Neuronal stem cell (in vitro differentiated cells): ENCODE measurements around the gene NOX5.

Experiments
- DNase-seq: peaks from one replicate; pipeline ENCODE4 v3.0.0-alpha.2; 2013; ENCODE audit warnings: low spot score
- H2AFZ ChIP-seq: one replicate; pipeline ENCODE4 v1.6.1; 2013; ENCODE audit warnings: mild to moderate bottlenecking, low read length, inconsistent platforms
- H2AK5ac ChIP-seq: 2 replicates; pipeline ENCODE4 v1.6.1; 2013; ENCODE audit warnings: low read depth, mild to moderate bottlenecking, inconsistent platforms, low read length, moderate library complexity, mixed read lengths
- H2BK120ac ChIP-seq: 2 replicates; pipeline ENCODE4 v1.6.1; 2013; ENCODE audit warnings: low read depth, mild to moderate bottlenecking, inconsistent platforms, low read length, moderate library complexity, mixed read lengths
- H2BK12ac ChIP-seq: one replicate; pipeline ENCODE4 v1.6.1; 2013; ENCODE audit warnings: low read length, inconsistent platforms
- H2BK15ac ChIP-seq: 2 replicates; pipeline ENCODE4 v1.6.1; 2013; ENCODE audit warnings: mild to moderate bottlenecking, low read length, inconsistent platforms, mixed read lengths
- H2BK5ac ChIP-seq: one replicate; pipeline ENCODE4 v1.6.1; 2013; ENCODE audit warnings: inconsistent platforms, mild to moderate bottlenecking, low read length, moderate library complexity
- H3K14ac ChIP-seq: one replicate; pipeline ENCODE4 v1.6.1; 2013; ENCODE audit warnings: low read length, inconsistent platforms
- H3K18ac ChIP-seq: 2 replicates; pipeline ENCODE4 v1.6.1; 2013; ENCODE audit warnings: low read length, inconsistent platforms
- H3K23ac ChIP-seq: 2 replicates; pipeline ENCODE4 v1.6.1; 2013; ENCODE audit warnings: low read depth, mild to moderate bottlenecking, mixed read lengths, low read length, inconsistent platforms; ENCODE audit not compliant: poor library complexity
- H3K27ac ChIP-seq: replicated peaks from 3 replicates; pipeline ENCODE4 v1.5.1; 2013; ENCODE audit warnings: low read length, inconsistent platforms
- H3K27me3 ChIP-seq, 3 experiments: 2 replicates each; pipeline ENCODE4 v1.6.1; 2013; ENCODE audit warnings: low read length in 3 of 3, mild to moderate bottlenecking in 2 of 3, inconsistent platforms in 1 of 3, low read depth in 1 of 3, mixed read lengths in 1 of 3, moderate library complexity in 1 of 3; ENCODE audit not compliant: control insufficient read depth in 3 of 3, insufficient read depth in 3 of 3
- H3K36me3 ChIP-seq, 2 donors: replicated peaks in 1 of 2; 2 replicates each; pipeline ENCODE4 v1.6.1; 2013; ENCODE audit warnings: low read length in 2 of 2; ENCODE audit not compliant: control insufficient read depth in 2 of 2, insufficient read depth in 2 of 2
- H3K4ac ChIP-seq: 2 replicates; pipeline ENCODE4 v1.6.1; 2013; ENCODE audit warnings: inconsistent platforms, mild to moderate bottlenecking, low read length, moderate library complexity
- H3K4me1 ChIP-seq, 2 donors: 1 replicate in 1 of 2; 2 replicates in 1 of 2; pipeline ENCODE4 v1.6.1; 2013; ENCODE audit warnings: low read length in 2 of 2, low read depth in 1 of 2; ENCODE audit not compliant: control insufficient read depth in 2 of 2, insufficient read depth in 1 of 2
- H3K4me2 ChIP-seq: one replicate; pipeline ENCODE4 v1.6.1; 2013; ENCODE audit warnings: mild to moderate bottlenecking, low read length, inconsistent platforms; ENCODE audit not compliant: insufficient read depth, poor library complexity, severe bottlenecking
- H3K4me3 ChIP-seq, 2 donors: 2 replicates each; pipeline ENCODE4 v1.5.1; 2013; ENCODE audit warnings: low read length in 2 of 2, mild to moderate bottlenecking in 2 of 2, inconsistent platforms in 1 of 2, moderate library complexity in 1 of 2
- H3K79me1 ChIP-seq: one replicate; pipeline ENCODE4 v1.6.1; 2013; ENCODE audit warnings: low read depth, mild to moderate bottlenecking, inconsistent platforms, low read length, moderate library complexity
- H3K9ac ChIP-seq: one replicate; pipeline ENCODE4 v1.6.1; 2013; ENCODE audit warnings: mild to moderate bottlenecking, low read depth, low read length, inconsistent platforms; ENCODE audit not compliant: poor library complexity
- H3K9me3 ChIP-seq, 2 donors: replicated peaks in 1 of 2; 2 replicates each; pipeline versions ENCODE3 to v1.6.1; 2013; ENCODE audit warnings: low read length in 2 of 2, mild to moderate bottlenecking in 2 of 2, inconsistent platforms in 1 of 2, low read depth in 1 of 2, mixed read lengths in 1 of 2, moderate library complexity in 1 of 2; ENCODE audit not compliant: control insufficient read depth in 2 of 2, insufficient read depth in 1 of 2
- H4K8ac ChIP-seq: one replicate; pipeline ENCODE4 v1.6.1; 2013; ENCODE audit warnings: low read depth, mild to moderate bottlenecking, inconsistent platforms, low read length, moderate library complexity
- H4K91ac ChIP-seq: one replicate; pipeline ENCODE4 v1.6.1; 2013; ENCODE audit warnings: low read length, low read depth, mild to moderate bottlenecking, inconsistent platforms; ENCODE audit not compliant: poor library complexity
- WGBS, 2 donors: extraction: QIAGEN DNeasy Blood & Tissue Kit; methylation state at CpG; one replicate each; pipeline ENCODE4 v1.1.7; 2013; ENCODE audit warnings: missing lambda C conversion rate in 2 of 2, mixed read lengths in 1 of 2; ENCODE audit not compliant: insufficient read length in 2 of 2, insufficient replicate concordance in 1 of 2; ENCODE audit errors: extremely low coverage in 2 of 2; 5-methylcytosine and 5-hydroxymethylcytosine counted together

The NOX5 gene

GRCh38 chr15:68999091-68999490, 15.4 kb upstream of the NOX5 start:
- Histone ChIP-seq H2AK5ac (no peak overlapping the region), H2AFZ (no peak overlapping the region), H4K91ac (no peak overlapping the region), H2BK12ac (no peak overlapping the region), H3K4me3 (no peak overlapping the region), H3K4ac (no peak overlapping the region), H3K18ac (no peak overlapping the region), H2BK120ac (no peak overlapping the region), H3K4me1 (peaks cover 2 to 3% of the 10 kb centered on the region in 2 donors), H3K14ac (no peak overlapping the region), H3K27me3 (peaks cover 0 to 2% (median 0%) of the 10 kb centered on the region in 3 experiments), H3K27ac (no peak overlapping the region), H2BK5ac (no peak overlapping the region), H2BK15ac (no peak overlapping the region), H3K9me3 (no peaks in the 10 kb centered on the region), H3K79me1 (no peaks in the 10 kb centered on the region), H4K8ac (no peak overlapping the region), H3K9ac (no peak overlapping the region), H3K23ac (no peak overlapping the region), H3K4me2 (no peak overlapping the region), H3K36me3 (no peaks in the 10 kb centered on the region)
- DNase-seq: no peak
- no CpG with 5 or more reads among the region's 6 CpGs for WGBS, 2 donors

- no peak overlapping the region for H2BK12ac ChIP-seq
- H2AFZ ChIP-seq: no peak overlapping the region
- no peak overlapping the region for H3K18ac ChIP-seq
- peaks cover 0 to 2% (median 0%) of the 10 kb centered on the region in 3 experiments for H3K27me3 ChIP-seq
- no peak overlapping the region for H2BK120ac ChIP-seq
- H2AK5ac ChIP-seq: no peak overlapping the region
- peaks cover 2 to 3% of the 10 kb centered on the region in 2 donors for H3K4me1 ChIP-seq
- no peak overlapping the region for H3K4ac ChIP-seq
- H3K79me1 ChIP-seq: no peaks in the 10 kb centered on the region
- H3K27ac ChIP-seq: no peak overlapping the region
- no peaks in the 10 kb centered on the region for H3K36me3 ChIP-seq
- H3K14ac ChIP-seq: no peak overlapping the region
- H3K9me3 ChIP-seq: no peaks in the 10 kb centered on the region
- no peak overlapping the region for H3K4me3 ChIP-seq
- no peak overlapping the region for H2BK15ac ChIP-seq
- no peak overlapping the region for H3K23ac ChIP-seq
- DNase-seq: no peak
- no peak overlapping the region for H4K8ac ChIP-seq
- no peak overlapping the region for H2BK5ac ChIP-seq
- WGBS, 2 donors: no CpG with 5 or more reads among the region's 5 CpGs
- no peak overlapping the region for H3K4me2 ChIP-seq
- no peak overlapping the region for H3K9ac ChIP-seq
- H4K91ac ChIP-seq: no peak overlapping the region
Observed at GRCh38 chr15:69000091-69000490, 14.4 kb upstream of the NOX5 start.

- peaks cover 2 to 3% of the 10 kb centered on the region in 2 donors for H3K4me1 ChIP-seq
- no peak overlapping the region for H3K14ac ChIP-seq
- H4K91ac ChIP-seq: no peak overlapping the region
- no peak overlapping the region for H3K9ac ChIP-seq
- H3K36me3 ChIP-seq: no peaks in the 10 kb centered on the region
- no peak overlapping the region for H2BK15ac ChIP-seq
- H2BK120ac ChIP-seq: no peak overlapping the region
- H2BK12ac ChIP-seq: no peak overlapping the region
- H3K27ac ChIP-seq: no peak overlapping the region
- H3K23ac ChIP-seq: no peak overlapping the region
- no peak overlapping the region for H2BK5ac ChIP-seq
- no peaks in the 10 kb centered on the region for H3K9me3 ChIP-seq
- no peak for DNase-seq
- no peak overlapping the region for H3K18ac ChIP-seq
- H4K8ac ChIP-seq: no peak overlapping the region
- H3K27me3 ChIP-seq: peaks cover 0 to 2% (median 0%) of the 10 kb centered on the region in 3 experiments
- no peak overlapping the region for H2AFZ ChIP-seq
- no peaks in the 10 kb centered on the region for H3K79me1 ChIP-seq
- no peak overlapping the region for H3K4me2 ChIP-seq
- WGBS, 2 donors: no CpG with 5 or more reads among the region's 4 CpGs
- no peak overlapping the region for H3K4me3 ChIP-seq
- H2AK5ac ChIP-seq: no peak overlapping the region
- no peak overlapping the region for H3K4ac ChIP-seq
Observed at GRCh38 chr15:69000725-69001503, 13.6 kb upstream of the NOX5 start.

- Histone ChIP-seq H4K8ac (no peak overlapping the region), H3K23ac (no peak overlapping the region), H3K9me3 (peaks cover 2 to 6% of the 10 kb centered on the region in 2 donors), H3K4me1 (peaks cover 2 to 3% of the 10 kb centered on the region in 2 donors), H4K91ac (no peak overlapping the region), H2AFZ (no peak overlapping the region), H3K27me3 (peaks cover 0 to 2% (median 0%) of the 10 kb centered on the region in 3 experiments), H3K4ac (no peak overlapping the region), H2BK12ac (no peak overlapping the region), H2BK120ac (no peak overlapping the region), H3K14ac (no peak overlapping the region), H3K9ac (no peak overlapping the region), H3K4me3 (no peak overlapping the region), H3K27ac (no peak overlapping the region), H2BK15ac (no peak overlapping the region), H3K79me1 (no peaks in the 10 kb centered on the region), H2AK5ac (no peak overlapping the region), H3K18ac (no peak overlapping the region), H2BK5ac (no peak overlapping the region), H3K4me2 (no peak overlapping the region), H3K36me3 (no peaks in the 10 kb centered on the region)
- no peak for DNase-seq
- no CpG with 5 or more reads among the region's 4 CpGs for WGBS, 2 donors
Observed at GRCh38 chr15:69002783-69003182, 11.7 kb upstream of the NOX5 start.
